HG03571 (cell line): Measurements from ENCODE around the gene WDR62.
A peak's percentile ranks its signal among the peaks of the same experiment; 100 is the strongest.

Source experiments
- ATAC-seq: cut with Tn5 transposase; IDR thresholded peaks from one replicate; pipeline ENCODE4 v1.9.1; 2021; ENCODE audit not compliant: unreplicated experiment

WDR62 gene

DNA sequence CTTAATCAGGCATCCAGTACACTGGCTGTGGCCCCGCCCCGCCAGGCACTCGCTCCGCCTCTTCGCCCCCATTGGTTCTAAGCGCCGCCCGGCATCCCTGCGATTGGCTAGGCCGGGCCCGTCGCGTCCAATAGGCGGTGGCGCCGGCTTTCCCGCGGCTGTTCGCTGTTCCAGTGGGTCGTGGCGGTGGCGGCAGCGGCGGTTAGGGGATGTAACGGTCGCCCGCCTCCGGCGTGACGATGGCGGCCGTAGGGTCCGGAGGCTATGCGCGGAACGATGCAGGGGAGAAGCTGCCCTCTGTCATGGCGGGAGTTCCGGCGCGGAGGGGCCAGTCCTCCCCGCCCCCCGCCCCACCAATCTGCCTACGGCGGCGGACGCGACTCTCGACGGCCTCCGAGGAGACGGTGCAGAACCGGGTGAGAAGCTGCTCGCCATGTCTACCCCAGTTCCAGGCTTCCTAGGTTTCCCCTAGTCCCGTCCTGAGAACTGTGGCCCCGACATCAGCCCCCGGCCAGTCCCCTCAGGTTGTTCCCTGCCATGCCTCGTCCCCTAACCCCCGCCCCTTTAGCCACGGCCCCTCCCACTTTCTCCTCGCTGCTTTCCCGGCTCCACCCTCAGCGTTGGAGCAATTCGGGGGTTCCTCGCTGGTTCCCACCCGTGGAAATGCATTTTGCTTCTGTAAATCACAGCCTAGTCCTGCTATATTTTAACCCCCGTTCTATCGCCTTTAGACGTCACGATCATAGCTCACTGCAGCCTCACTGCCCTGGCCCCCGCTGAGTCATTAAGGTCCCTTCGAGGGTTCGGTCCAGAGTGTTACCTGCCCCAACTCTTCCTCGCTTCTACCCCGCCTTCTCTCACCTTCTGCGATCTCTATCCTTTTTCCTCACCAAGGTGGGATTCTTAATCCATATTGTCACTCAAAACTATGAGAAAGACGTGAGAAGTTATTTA is at the start of gene WDR62:
Gene WDR62, plus strand, starts transcription at position 165 of the 954 bp plus-strand sequence. Its CDS starts 75 bp downstream, at position 240.
- peak; percentile 66 for ATAC-seq

DNA sequence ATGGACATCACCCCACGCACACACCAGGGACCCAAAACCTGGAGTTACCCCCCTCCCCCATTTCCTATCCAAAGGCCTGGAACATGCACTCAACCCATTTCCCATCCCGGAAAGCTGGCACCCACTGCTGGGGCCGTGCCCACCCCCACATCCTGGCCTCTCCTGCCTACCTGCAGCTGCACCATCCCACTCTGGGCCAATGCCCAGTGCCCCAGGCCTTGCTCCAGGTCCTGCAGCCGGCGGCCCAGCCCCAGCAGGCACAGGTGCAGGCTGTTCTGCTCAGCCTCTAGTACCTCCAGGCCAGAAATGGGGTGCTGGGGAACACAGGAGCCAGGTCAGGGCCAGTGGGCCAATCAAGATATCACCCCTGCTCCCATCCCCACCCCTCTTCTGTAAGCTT is 47.7 kb upstream of the WDR62 start:
- ATAC-seq = no peak

DNA sequence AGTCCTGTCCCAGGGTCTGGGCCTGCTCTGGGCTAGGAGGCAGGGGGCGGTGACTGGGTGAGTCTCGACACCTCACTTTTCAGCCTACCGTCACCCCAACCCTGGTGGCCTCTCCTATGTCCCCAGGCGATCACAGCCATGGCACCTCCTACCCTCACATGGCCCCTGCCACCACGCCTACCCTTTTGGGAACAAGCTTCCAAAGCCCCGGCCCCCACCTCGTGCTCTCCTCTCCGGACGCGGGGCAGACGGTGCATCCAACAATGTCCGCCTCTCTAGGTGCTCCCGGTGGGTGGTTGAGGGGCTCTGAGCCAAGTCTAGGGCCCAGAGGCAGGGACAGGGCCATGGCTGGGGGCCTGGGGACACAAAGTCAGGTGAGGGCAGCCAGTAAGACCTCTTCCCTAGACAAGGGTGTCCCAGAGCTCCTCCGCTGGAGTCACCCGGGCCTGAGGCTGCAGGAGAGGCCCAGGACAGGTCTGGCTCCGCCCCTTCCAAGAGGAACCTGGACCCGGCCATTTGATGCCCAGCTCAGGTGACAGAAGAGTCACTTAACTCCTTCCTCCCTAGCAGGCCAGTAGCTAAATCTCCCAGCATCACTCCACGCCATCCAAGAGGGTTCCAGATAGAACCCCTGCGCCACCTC is 46.2 kb upstream of the WDR62 start, which contains the start of gene SYNE4:
Gene SYNE4, minus strand, starts transcription at position 478 of the 643 bp plus-strand sequence. Its CDS starts 132 bp downstream, at position 346.
- ATAC-seq = no peak

DNA sequence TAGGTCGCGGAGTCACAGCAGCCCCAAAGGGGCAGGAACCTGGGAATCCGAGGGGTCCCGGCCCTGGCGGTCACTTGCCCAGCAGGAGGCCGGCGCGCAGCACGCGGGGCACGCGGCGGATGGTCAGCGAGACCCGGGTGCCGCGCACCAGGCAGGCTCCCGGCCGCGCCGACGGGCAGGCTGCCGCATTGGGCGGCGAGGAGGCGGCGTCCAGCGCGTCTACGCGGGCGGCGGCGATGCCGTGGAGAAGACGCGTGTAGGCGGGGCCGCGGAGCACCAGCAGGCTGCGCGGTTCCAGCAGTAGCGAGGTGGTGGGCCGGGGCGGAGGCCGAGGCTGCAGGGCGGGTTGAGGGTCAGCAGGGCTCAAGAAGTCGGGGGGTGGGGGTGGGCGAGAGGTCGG is 45.5 kb upstream of the WDR62 start:
- ATAC-seq = no peak

DNA sequence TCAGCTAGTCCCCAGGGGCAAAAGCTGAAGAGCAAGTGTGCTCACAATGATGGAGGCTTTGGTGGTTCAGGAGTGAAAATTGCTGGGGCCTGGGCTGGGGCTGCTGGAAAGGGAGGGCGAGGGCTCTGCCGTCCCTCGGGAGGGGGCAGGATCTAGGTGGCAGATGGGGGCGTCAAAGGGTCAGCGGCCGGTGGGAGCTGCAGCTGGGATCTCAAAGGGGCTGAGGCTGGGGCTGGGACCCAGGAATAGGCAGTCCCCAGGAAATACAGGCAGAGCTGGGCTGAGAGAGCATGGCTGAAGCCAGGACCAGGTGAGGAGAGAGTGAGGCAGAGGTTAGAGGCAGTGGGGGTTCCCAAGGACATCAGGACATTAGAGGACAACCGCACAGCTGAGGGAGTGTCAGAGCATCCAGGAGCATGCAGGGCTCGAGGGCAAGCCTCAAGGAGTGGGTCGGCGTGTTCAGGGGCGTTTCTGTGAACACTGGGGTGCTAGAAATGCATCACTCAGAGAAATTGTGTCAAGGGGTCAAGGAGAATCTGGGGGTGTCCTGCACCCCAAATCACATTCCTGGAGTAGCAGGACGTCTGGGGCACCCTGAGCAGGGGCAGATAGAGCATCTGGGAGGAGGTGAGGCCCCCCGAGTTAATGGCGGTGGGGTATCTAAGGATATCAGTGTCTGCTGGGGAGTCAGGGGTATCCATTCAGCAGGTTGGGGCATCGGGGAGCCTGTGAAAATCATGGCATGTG is 44.9 kb upstream of the WDR62 start:
- ATAC-seq = no peak

DNA sequence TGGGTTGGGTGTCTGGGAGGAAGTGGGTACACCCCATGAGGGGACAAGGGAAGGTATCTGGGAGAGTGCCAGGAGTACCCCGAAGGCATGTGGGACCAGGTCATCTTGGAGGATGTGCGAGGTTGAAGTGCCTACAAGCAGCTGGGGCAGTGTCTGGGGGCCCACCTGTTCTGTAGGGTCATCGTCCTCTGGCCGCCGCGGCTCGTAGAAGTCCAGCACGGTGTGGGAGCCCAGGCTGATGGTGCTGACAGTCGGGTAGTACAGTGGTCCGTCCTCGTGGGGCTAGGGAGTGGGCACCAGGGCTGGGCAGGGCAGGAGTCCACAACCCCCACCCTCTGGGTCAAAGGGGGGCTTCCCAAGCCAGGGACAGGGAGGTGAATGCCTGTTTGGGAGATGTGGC is 44.3 kb upstream of the WDR62 start:
- ATAC-seq = no peak

DNA sequence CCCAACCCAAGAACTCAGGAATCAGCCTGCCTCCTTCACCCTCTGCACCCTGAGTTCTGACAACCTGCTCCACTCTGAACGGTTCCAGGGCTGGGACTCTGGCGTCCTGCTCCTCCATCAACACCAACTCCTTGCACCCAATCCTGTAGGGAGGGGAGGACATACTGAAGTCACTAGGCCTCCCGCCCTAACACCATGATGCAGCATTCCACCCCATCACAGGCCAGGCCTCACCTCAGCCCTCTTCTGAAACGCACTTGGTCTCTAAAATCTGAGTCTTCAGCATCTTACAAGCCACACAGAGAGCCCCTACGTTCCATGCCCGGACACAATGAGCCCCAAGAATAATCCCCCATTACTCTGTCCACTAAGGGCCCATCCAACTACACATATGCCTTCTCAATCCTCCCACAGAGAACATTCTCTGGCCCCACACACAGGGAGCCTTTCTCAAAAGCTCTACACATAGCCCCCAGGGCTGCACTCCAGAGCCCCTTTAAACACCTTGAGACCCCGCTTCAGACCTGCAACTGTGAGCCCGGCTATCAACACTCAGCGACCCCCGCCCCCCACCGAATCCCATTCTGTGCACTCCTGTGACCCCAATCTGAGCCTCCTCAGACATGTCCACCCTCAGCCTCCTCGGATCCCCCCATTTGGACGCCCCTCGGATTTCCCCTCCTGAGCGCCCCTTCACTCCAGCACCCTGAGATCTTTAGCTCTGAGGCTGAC is 41.3 kb upstream of the WDR62 start:
- ATAC-seq = no peak

DNA sequence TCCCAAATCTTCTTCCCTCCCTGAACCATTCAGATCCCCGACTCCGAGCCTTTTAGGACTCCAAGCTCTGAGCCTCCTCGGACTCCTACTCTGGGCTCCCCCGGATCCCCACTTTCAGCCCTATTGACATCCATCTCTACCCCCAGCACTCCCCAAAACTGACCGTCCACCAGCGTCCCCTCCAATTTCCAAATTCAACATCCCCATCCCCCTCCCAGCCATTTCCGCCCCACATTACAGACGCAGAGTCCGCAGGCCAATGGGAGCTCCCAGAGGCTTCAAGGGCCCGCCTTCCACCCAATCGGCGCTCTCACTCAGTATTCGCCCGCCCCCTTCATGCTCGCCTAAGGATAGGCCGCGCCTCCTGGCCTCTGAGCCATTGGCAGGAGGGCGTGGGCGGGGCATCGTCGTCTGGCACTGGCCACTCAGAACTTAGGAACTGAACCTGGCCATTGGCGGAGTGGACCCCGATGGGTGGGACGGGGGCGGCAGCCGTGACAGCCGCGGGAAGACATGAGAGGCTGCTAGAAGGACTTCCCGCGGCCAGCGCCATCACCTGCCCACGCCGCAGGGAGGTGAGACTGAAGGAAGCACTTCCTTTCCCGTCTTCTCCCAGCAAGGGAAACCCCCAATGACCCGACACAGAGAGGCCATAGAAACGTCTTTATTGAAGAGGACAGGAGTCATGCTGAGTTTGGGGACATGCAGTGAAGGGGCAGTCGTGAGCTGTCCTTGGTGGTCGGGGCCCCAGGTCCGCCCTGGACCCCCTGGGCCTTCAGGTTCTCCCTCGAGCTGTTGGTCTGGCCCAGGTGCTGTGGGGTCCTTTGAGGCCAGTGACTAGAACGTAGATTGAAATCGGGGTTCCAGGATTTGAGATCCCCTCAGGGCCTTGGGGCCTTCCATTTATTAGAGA is 40.4 kb upstream of the WDR62 start, which contains the start of gene ALKBH6:
Gene ALKBH6, minus strand, starts transcription at position 202 of the 913 bp plus-strand sequence. CDS start 816 bp downstream, outside the sequence.
- ATAC-seq = peak; percentile 91

DNA sequence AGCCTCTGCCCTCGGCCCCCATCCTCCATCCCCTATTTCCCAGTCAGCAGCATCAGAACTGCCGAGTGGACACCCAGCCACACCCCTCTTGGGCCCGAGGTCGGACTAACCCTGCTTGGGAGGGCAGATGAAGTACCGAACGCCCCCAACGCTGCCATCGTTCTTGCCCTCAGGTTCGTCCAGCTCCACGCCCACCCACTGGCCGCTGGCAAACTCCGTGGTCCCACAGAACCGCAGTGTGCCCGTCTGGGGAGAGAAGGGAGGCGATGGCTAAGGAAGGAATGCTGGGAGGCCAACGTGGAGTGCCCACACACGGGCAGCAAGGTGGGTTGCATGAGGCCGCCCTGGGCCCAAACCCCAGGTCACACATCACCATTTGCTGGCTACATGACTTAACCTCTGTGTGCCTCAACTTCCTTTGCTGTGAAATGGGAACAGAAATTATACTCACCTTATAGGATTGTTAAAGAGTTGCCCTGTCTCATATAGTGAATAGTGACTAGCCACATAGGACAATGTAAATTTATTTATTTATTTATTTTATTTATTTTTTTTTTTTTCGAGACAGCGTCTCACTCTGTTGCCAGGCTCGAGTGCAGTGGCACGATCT is 35.5 kb upstream of the WDR62 start:
- no peak for ATAC-seq

DNA sequence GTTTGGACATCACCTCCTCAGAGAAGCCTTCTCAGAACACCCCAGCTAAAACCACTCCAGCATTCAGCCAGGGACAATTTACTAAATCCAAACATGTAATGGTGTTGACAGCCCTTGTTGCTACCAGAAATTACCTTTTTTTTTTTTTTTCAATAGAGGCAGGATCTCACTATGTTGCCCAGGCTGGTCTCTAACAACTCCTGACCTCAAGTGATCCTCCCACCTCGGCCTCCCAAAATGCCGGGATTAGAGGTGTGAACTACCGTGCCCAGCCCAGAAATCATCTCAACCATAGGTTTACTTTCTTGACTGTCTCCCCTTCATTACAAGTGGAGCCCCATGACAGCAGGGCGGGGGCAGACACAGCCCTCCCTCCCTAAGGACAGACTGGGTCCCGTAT is 31.3 kb upstream of the WDR62 start:
- ATAC-seq = no peak

DNA sequence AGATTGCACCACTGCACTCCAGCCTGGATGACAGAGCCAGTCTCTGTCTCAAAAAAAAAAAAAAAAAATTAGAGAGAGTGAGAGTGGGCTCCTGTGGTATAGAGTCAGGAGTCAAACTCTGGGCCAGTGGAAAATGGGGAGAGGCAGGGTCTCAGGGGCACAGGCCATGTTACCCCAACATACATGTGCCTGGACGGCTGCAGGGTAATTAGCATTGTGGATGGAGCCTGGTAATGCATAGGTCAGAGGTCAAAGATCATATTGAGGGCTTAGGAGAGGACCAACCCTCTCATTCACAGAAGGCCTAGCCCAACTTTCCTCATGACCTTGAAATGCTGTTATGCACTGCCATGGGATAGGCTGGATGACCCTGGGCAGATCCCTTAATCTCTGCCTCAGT is 29.2 kb upstream of the WDR62 start:
- ATAC-seq = no peak

DNA sequence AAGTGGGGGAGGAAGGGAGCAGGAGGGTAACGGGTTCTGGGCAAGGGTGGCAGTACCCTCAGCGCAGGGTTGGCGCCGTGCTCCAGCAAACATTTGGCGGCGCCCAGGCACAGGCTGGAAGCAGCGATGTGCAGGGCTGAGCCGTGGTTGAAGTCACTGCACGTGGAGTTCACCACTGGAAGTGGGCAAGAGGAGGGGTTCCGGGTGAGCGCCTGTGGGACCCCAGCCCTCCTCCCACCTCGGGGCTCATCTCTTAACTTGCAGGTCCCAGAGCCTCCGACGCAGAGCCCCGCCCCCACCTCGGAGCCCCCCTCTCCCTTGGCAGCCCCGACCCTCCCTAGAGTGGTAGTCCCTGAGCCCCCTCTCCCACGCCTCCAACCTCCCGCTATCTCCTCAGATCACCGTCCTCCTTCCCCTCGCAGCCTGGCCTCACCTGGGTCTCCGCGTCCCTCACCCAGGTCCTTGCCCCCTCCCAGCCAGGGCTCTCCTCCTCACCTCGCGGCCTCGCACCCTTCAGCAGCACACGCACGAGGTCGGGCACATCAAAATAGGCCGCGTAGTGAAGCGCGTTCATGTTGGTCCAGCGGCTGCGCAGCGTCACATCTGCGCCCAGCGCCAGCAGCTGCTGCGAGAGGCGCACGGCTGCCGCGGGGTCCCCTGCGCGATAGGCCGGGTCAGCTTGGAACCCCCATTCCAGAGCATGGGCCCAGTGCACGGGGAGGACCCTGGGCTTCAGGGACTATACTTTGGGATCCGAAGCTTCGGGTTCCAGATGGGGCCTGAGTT is 28.4 kb upstream of the WDR62 start:
- no peak for ATAC-seq

DNA sequence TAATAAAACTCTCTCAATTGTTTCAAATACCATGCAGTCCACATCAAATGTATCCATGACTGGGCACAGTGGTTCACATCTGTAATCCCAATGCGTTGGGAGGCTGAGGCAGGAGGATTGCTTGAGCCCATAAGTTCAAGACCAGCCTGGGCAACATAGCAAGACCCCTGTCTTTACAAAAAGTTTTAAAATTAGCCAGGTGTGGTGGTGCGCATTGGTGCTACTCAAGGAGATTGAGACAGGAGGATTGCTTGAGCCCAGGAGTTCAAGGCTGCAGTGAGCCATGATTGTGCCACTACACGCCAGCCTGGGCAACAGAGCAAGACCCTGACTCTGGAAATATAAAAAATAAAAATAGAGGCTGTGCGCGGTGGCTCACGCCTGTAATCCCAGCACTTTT is 27.0 kb upstream of the WDR62 start:
- no peak for ATAC-seq

DNA sequence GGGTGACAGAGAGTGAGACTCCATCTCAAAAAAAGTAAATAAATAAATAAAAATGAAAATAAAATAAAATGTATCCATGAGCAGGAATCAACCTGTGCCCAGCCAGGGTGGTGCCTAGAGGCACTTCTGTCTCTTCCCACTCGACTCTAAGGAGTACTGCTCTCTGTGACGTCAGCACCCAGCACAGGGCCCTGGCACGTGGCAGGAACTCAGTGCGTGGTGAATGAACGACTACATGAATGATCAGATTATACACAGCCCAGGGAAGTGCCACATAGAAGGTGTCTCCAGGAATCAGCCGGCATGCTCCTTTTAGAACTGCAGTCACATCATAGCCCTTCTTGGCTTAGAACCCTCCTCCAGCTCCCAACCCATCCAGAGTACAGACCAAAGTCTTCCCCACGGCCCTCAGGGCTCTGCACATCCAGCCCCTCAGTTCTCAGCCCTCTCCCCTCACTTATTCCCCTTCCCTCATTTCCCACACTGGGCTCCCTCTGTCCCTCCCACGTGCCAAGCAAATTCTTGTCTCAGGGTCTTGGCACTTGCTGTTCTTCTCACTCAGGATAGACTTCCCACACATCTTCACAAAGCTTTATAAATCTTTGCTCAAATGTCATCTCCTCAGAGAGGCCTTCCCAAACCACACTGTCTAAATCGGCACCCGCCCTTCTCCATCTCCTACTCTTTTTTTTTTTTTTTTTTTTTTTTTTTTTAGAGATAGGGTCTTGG is 26.2 kb upstream of the WDR62 start:
- no peak for ATAC-seq

DNA sequence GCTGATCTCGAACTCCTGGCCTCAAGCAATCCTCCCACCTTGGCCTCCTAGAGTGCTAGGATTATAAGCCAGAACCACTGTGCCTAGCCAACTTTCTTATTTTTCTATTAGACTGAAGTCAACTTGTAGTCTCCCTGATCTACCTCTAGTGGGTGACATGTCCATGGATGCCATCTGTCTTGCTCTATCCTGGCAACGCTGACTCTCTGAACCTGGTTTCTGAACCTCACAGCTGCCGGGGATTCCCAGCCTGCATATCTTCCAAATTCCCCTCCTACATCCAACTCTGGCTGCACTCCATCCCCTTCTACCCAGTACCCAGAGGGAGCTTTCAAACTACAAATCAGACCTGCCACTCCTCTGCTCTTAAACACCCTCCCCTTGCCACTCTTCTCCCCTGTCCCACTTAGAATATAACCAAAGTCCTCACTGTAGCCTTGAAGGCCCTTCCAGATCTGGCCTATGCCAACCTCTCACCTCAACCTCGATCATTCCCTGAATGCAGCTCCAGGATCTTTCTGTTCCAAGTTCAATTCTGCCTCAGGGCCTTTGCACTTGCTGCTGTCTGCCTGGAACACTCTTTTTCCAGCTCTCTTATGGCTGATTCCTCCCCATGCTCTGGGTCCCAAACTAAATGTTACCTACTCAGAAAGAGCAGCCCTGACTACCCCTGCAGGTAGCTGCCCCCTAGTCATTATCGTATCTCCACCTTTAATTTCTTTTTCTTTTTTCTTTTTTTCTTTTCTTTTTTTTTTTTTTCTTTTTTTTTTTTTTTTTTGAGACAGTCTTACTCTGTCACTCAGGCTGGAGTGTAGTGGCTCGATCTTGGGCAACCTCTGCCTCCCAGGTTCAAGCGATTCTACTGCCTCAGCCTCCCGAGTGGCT is 24.2 kb upstream of the WDR62 start:
- ATAC-seq = no peak

DNA sequence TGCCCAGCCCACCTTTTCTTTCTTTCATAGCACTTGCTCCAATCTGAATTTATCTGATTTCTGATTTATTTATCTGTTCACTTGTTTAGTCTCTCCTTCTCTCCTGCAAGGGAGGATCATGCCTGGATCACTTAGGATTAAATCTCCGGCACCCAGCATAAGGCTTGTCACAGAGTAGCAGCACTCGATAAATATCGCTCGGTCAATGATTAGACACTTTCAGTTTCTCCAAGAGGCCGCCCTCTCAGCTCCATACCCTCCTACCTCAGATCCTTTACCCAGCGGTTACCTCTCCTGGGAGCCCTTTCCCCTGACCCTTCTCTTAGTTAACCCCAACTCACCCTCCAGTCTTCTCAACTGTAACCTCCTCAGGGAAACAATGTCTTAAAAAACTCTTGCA is 23.4 kb upstream of the WDR62 start:
- ATAC-seq = no peak
